HG02623 (cell line): ENCODE measurements around the gene PBOV1.
"Not testable (repeated sequence)": the region's sequence is repeated elsewhere in the genome, so short reads cannot be mapped to it uniquely, and the experiment has no call there.

Experiments used
- ATAC-seq: cut with Tn5 transposase; IDR thresholded peaks from one replicate; pipeline ENCODE4 v1.9.1; 2021; ENCODE audit warnings: moderate library complexity; ENCODE audit not compliant: unreplicated experiment

Gene PBOV1

DNA sequence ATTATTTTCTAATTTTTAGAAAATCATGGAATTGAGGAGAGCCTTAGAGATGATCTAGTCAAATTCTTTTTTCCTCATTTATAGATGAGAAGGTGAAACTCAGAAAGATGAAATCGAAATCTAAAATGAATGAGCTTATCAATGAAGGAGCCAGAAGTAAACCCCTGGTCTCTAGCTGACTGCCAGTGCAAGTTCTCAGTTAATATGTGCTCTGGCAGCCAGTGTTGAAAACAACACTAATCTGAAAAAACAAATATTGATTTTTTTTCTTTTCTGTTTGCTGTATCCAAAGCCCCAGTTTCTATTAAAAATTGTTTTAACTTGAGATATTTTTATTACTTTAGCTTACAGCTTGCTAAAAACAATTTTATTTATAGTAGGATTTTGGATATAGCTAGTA is 21.5 kb upstream of the PBOV1 start:
- ATAC-seq, result no peak

DNA sequence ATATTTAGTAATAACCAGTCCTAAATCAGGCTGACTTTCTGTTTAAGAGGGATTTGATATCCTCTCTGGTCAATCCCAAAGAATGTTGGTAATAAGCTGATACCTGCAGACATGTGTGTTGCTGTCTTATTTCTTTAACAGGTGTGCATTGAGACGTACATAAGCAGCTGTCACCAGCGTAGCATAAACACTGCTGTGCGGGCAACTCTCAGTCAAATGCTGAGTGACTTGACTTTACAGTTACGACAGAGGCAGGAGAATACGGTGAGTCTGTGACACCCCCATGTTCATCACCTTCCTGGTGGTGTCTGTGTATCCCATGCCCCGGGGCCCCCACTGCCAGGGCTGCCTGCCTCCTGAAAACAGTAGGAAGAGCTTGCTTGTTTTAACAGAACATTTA is 20.1 kb upstream of the PBOV1 start:
- ATAC-seq, result no peak

- no peak for ATAC-seq
Measured at GRCh38 chr6:138237463-138237862, 19.2 kb upstream of the PBOV1 start.

GRCh38 chr6:138235693-138236092 is 17.4 kb upstream of the PBOV1 start:
- no peak for ATAC-seq

GRCh38 chr6:138235205-138235604 is 16.9 kb upstream of the PBOV1 start:
- no peak for ATAC-seq

- no peak for ATAC-seq
Measured at GRCh38 chr6:138234363-138234762, 16.1 kb upstream of the PBOV1 start.

DNA sequence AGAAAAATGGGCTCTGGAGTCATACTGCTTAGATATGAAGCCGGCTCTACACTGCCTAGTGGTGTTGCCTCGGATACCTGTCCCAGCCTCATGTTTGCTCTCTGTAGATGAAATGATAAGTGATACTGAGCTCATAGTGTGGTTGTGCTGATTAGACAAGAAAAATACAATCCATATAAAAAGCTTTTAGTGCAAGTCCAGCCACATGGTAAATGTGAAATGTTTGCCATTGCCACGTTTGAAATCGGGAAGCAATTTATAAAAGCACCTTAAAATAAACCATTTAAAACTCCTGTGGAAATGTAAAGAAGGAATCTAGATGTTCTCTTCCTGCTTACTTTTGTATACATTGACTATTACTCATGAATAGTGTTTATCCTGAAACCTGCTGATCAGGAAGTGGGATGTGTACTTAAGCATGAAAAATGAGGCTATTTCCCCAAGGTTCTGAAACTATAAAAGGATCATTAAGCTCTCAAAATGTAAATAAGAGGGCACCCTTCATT is 13.1 kb upstream of the PBOV1 start:
- ATAC-seq, result no peak

DNA sequence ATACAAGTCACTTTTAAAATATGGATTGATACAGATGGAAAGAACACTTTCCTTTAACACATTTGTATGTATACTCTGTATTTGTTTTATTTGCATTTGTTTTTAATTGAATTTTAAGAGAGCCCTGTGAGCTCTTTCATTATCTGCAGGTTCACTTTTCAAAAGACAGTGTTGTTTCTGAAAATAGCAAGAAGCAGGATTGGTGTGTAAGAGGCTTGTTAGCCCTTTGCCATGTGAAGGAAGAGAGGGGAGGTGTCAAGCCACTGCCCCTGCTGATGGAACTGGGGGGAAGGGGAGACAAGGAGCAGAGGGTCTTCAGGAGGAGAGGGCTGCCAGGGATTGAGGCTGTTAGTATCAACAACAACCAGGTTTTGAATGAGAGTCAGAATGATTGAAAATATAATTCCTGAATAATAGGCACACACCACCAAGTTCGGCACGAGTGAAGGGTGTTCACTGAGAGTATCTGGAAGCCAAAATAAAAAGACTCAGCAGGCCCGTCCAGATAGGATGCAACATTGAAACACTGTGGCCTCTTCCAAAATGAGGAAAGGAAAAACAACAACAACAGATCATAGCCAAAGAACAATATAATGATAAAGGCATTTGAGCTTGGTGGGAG is 12.6 kb upstream of the PBOV1 start:
- no peak for ATAC-seq

DNA sequence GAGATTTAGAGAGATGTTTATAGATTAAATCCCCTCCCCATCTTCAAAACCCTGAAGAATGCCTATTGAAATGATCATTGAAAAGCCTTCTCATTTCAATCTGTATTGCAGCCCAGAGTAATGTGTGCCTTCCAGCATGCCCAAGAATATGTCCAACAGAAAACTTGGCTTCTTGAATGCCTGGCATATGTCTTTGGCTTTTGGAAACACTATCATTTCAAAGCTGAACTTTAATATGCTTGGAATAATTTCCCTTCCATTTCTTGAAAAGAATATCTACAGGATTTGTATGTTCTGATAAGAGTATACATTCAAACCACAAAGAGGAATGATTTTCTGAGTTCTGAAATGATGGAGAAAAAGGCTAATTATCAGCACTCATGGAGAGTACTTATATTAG is 11.9 kb upstream of the PBOV1 start:
- ATAC-seq, result no peak

DNA sequence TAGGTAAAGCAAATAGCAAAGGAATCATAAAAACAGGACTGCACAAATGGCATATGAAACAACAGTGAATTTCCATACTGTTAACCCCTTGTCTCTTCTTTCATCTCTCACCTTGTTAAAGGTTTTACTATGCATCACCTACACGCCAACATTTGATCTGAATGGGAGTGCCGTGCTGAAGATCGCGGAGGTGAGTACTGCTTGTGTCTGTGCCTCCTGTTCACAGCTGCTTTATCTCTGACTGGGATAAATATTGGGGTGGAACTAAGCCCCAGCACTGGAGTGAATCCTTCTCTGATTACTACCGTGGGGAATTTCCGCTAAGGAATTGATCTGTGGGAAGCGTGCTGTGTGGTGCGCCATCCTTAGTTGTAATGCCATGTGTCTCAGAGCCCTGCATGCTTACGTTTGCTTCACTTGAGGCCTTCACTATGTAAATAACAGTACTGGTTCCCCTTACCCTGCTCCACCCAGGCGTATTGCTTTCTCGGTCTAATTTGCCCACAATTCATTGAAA is 11.4 kb upstream of the PBOV1 start:
- no peak for ATAC-seq

GRCh38 chr6:138229072-138229471 is 10.8 kb upstream of the PBOV1 start:
- ATAC-seq, result no peak

GRCh38 chr6:138227316-138227781 is 9.1 kb upstream of the PBOV1 start:
- no peak for ATAC-seq

GRCh38 chr6:138226700-138227315 is 8.5 kb upstream of the PBOV1 start:
- no peak for ATAC-seq

DNA sequence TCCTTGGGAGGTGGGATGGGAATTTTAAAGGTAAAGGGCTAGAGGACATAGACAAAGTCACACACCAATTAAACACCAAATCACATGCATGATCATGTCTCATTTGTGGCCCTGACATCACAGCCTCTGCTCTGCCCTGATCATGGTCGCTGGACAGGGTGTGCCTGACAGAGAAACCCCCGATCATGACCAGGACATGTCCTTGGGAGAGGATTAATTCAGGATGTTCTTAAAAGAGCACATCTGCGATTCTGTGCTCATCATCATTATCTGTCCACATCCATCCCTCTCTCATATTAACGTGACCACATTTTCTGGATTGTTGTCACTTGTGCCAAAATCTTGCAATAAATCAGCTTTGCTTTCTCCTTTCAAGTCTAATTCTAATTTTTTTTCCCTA is 7.7 kb upstream of the PBOV1 start:
- ATAC-seq, result no peak

DNA sequence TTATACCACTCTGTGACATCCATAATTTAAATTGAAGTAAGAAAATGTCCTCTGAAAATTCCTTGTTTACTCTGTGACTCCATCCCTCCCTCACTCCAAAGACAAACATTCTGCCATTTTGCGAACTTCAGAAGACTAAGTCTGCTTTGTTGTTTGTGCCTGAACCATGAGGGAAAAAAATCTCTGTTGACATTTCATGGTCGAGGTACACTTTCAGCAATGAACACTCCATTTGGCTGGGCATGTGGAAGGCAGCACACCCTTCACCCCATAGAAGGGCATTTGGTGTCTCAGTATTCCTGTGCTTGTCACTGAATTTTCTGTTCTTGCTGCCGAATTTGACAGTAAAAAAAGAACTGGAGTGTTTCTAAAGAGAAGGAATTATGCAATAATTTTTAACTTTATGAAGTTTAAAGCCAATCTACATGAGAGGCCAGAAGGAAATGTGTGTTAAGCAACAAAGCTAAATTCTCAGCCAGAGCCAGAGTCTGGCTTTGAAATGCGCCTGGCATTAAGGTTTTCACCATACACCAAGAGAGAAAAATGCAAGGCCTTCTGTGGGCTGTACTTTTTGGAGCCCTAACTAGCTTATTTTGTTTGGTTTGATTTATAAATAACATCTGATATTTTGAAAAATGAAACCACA is 4.7 kb upstream of the PBOV1 start:
- ATAC-seq, result no peak

GRCh38 chr6:138219901-138220300 is 1.6 kb upstream of the PBOV1 start:
- ATAC-seq, result no peak

DNA sequence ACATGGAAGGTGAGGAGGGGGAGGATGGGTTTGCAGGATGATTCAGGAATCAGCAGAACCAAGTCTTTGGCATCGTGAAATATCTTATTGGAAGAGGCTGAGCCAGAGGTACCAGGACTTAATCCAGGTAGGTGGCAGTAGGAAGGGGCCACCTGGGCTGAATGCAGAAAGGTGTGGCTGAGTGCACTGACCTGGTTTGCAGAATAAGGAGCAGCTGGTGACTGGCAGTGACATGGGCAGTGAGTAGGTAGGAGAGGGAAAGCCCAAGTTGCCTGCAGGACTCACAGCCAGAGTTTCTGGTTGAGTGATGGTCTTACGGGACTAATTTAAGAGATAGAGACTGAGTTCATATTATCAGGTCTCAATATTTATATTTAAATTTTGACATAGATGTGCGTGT is 1.1 kb upstream of the PBOV1 start:
- no peak for ATAC-seq

DNA sequence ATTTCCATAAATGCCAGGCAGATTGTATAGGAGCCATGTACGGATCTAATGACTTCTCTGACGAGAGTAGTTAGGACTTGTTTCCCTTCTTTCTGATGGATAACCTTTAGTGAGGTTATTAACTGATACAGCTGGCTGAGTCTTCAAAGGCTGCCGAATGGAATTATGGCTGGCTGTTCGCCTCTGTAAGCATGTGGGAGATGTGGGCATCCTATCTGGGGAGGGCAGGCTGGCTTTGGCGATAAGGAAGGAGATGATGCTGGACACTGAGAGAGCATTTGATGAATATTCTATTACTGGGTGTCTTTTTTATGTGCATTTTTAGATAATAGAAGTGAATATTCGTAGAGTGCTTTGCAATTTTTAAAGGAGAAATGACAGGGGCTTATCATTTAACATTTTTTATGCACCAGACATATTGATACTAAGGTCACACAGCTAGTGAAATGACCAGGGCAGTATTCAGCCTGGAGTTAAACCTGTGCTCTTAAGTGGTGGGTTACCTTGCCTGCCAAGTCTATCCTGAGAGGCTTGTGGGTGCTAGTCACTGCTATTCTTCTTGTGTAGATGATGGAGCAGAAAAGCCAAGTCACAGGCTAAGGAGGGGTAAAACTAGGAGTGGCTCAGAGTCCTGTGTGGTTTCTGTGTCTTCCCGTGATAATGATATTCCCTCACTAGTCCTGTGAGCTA is 3.1 kb downstream of the PBOV1 start:
- ATAC-seq, result no peak

GRCh38 chr6:138212530-138212929 is 5.8 kb downstream of the PBOV1 start:
- ATAC-seq, result not testable (repeated sequence)

- no peak for ATAC-seq
Measured at GRCh38 chr6:138211601-138212000, 6.7 kb downstream of the PBOV1 start.

GRCh38 chr6:138211048-138211581 is 7.2 kb downstream of the PBOV1 start:
- ATAC-seq, result no peak
